Renal cortex interstitium (tissue), 11 donors: Measurements from ENCODE around the gene IVD. TPM values are rescaled to one million over a fixed set of nuclear protein-coding genes. Genes with fewer than 3 reads are reported as not detected.
A peak's percentile ranks its signal among the peaks of the same experiment; 100 is the strongest.

Experiments used
- DNase-seq, 11 donors: peaks; one replicate each; pipeline ENCODE4 v3.0.0-alpha.2; 2013; ENCODE audit warnings: low read depth in 9 of 11, low spot score in 4 of 11; ENCODE audit errors: extremely low read depth in 1 of 11
- polyA plus RNA-seq, 3 donors: library from polyadenylated mRNA; unstranded; fragments of 120-200 nt; gene quantifications; one replicate each; pipeline ENCODE4 v1.2.1, GENCODE V29; 2013; ENCODE audit not compliant: insufficient read length in 3 of 3

The IVD gene
- polyA plus RNA-seq, 3 donors, result 74.5 to 94.5 (median 76.0) TPM

- DNase-seq, result peak in 9 of 11 donors; percentile 67 to 86 (median 81)
Observed at GRCh38 chr15:40367686-40368611, 37.6 kb upstream of the IVD start.

DNA sequence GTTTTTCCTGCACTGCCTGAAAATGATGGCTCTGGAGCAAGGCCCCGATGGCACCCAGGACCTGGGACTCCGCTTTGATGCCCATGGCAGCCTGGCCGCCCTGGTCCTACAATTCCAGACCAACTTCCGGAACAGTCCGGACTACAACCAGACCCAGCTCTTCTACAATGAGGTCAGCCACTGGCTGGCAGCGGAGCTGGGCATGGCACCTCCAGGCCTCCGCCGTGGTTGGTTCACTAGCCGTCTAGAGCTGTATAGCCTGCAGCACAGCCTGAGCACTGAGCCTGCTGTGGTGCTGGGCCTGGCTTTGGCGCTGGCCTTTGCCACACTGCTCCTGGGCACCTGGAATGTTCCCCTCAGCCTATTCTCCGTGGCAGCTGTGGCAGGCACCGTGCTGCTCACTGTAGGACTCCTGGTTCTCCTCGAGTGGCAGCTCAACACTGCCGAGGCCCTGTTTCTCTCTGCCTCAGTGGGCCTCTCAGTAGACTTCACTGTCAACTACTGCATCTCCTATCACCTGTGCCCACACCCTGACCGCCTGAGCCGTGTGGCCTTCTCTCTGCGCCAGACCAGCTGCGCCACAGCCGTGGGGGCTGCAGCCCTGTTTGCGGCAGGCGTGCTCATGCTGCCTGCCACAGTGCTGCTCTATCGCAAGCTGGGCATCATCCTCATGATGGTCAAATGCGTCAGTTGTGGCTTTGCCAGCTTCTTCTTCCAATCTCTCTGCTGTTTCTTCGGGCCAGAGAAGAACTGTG lies 36.7 kb upstream of the IVD start:
- no peak for DNase-seq

- DNase-seq, result no peak
Observed at GRCh38 chr15:40369474-40369869, 36.1 kb upstream of the IVD start.

DNA sequence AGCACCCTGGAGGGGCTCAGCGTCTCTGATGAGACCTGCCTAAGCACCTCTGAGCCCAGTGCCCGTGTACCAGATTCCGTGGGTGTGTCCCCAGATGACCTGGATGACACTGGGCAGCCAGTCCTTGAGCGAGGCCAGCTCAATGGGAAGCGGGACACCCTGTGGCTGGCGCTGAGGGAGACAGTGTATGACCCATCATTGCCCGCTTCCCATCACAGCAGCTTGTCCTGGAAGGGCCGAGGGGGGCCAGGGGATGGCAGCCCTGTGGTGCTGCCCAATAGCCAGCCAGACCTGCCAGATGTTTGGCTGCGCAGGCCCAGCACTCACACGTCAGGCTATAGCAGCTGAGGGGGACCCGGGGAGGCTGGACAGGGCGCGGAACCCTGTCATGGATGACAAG lies 35.6 kb upstream of the IVD start:
- DNase-seq, result no peak

DNA sequence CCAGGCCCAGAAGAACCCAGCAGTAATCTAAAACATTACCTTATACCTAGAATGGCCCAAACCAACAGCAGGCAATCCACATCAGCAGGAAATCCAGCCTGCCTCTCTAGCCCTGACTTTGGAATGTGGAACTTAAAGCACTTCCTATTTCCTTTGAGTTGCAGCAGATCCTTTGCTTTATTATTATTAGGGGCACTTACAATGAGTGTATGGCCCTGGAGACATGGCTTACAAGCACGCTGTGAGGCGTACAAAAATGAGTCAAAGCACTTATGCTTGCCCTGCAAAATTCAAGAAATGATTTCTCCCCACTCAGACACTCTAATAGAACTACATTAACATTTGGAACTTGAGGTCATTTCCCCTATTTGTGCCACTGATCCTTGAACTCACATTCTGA lies 32.6 kb upstream of the IVD start:
- no peak for DNase-seq

DNA sequence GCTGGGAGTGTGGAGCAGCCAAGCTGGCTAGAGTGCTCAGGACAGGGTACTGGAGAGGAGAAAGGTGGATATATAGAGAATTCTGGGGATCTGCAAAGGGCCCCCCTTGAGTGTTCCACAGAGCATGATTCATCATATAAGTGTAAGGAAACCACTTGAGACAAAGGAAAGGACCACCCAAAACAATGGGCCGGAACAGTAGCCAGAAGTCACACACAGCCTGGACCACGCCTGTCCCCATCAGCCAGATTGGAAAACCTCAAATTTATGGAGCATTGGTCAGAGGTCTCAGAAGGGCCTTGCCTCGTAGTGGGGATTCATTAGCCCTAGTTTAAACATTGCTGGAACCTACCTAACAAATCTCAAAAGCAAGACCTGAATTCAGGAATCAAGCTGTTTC lies 28.0 kb upstream of the IVD start:
- no peak for DNase-seq

DNA sequence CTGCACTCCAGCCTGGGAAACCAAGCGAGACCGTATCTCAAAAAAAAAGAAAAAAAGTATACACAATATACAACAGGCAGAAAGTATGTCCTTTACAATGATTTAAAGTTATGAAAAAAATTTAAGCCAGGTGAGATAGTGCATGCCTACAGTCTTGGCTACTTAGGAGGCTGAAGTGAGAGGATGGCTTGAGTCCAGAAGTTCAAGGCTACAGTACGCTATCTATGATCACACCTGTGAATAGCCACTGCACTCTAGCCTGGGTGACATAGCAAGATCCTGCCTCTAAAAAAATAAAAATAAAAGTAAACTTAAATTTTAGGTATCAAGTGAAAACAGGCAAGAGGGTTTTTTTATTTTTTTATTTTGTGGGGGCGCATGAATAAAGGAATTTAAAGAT lies 26.2 kb upstream of the IVD start:
- DNase-seq, result no peak

GRCh38 chr15:40379853-40380252 lies 25.7 kb upstream of the IVD start:
- no peak for DNase-seq

GRCh38 chr15:40380636-40381035 lies 25.0 kb upstream of the IVD start:
- no peak for DNase-seq

- no peak for DNase-seq
Observed at GRCh38 chr15:40381818-40382529, 23.6 kb upstream of the IVD start.

DNA sequence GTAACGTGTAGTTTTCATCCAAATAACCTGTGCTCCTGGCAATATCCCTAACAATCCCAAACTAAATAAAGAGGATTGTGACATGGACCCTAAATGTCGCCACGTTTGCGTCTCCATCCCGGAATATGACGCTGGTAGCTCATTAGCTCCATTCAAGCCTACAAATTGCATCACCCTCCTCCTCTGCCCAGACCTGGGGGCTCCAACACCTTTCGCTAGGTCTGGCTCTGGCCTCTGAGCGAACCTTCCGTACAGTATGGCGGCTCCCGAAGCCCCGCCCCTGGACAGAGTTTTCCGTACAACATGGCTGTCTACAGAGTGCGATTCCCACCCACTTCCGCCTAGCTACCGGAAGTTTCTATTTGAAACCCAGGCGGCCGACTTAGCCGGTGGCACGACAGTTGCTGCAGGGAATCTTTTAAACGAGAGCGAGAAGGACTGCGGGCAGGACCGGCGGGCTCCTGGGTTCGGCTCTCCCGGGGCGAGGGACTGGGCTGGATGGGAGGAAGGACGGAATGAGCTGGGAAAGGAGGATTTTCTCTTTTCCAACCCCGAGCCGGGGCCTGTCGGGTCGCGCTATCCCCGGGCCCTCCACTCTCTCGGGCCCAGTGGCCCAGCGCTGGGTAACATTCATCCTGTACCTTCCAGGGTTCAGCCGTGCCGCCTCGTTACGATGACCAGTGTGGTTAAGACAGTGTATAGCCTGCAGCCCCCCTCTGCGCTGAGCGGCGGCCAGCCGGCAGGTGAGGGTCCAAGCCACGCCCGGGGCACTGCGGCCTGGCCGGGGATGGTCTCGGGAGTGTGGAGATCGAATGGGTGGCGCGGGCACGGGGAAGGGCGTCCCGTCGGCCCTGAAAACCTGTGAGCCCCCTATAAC lies 22.8 kb upstream of the IVD start, which contains the start of gene KNSTRN:
TSS of gene KNSTRN (plus strand) at position 142 of the 877 bp plus-strand sequence. CDS start at position 257, 115 bp downstream.
- DNase-seq, result peak in 10 of 11 donors; percentile 76 to 92 (median 88)

DNA sequence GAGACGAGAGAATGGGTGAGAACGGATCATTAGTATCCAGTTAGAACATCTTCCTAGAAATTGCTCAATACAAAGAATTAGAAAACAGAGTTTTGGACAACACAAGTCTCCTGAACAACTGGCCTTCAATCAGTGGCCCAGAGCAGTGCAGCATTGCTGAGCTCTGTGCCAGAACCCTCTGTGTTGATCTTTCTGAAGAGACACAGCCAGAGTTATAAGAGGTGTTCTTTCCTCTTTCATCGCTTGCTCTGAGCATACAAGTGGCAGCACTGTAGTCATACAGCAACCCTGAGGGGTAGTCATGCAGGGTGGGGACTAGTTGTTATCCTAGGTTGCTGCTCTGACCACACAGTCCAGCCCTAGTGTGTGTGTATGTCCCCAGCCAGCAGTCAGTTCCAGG lies 19.1 kb upstream of the IVD start:
- DNase-seq, result no peak

DNA sequence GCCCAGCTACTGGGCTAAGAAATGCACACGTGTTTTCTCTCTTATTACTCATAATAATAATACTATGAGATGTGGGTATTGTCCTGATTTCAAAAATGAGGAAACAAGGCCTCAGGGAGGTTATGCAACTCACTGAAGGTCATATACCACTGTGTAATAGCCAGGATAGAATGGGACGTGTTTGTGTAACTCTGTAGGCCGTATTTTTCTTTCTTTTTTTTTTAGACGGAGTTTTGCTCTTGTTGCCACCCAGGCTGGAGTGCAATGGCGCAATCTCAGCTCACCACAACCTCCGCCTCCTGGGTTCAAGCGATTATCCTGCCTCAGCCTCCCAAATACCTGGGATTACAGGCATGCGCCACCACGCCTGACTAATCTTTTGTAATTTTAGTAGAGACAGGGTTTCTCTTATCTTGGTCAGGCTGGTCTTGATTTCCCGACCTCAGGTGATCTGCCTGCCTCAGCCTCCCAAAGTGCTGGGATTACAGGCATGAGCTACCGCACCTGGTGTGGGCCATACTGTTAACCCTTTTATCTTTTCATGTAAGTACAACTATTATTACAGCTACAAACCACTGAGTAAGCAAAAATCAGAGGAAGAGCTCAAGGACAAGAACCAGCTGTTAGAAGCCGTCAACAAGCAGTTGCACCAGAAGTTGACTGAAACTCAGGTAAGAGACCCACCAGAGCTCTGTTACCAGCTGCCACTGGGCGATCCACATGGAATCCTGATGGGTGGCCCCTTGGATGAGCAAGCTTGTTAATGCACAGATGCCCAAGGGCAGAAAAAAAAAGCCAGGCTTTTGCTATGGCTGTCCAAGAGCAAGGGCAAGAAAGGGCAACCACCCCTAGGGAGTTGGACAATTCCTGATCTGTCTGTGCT lies 16.4 kb upstream of the IVD start:
- no peak for DNase-seq

DNA sequence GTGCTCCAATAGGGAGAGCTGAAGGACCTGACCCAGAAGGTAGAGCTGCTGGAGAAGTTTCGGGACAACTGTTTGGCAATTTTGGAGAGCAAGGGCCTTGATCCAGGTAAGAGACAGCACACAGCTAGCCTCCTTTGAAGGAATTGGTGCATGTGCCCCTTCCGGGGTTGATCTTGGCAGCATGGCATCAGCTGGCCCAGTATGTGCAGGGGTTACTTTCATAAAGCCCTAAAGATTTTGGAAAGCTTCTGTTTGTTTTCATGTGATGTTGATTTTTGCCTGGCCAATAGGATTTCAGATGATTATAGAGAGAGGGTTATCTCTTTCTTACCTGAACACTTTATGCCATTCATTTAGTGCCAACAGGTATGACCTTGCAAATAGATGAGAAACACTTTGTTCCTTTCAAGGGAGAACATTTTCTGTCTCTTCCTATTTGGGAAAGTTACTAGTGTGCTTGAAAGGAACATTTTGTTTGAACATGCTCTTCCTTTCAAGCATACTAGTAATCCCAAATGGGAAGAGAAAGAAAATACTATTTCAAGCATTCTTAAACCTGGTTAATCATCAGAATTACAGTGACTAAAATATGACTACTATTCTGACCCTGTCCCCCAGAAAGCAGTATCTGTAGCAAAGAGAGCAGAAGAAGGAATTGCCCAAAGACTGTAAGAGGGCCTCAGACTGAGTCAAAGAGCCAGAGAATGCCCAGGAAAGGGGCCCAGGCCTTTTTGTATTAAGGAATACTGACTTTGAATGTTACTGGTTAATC lies 15.6 kb upstream of the IVD start:
- no peak for DNase-seq

DNA sequence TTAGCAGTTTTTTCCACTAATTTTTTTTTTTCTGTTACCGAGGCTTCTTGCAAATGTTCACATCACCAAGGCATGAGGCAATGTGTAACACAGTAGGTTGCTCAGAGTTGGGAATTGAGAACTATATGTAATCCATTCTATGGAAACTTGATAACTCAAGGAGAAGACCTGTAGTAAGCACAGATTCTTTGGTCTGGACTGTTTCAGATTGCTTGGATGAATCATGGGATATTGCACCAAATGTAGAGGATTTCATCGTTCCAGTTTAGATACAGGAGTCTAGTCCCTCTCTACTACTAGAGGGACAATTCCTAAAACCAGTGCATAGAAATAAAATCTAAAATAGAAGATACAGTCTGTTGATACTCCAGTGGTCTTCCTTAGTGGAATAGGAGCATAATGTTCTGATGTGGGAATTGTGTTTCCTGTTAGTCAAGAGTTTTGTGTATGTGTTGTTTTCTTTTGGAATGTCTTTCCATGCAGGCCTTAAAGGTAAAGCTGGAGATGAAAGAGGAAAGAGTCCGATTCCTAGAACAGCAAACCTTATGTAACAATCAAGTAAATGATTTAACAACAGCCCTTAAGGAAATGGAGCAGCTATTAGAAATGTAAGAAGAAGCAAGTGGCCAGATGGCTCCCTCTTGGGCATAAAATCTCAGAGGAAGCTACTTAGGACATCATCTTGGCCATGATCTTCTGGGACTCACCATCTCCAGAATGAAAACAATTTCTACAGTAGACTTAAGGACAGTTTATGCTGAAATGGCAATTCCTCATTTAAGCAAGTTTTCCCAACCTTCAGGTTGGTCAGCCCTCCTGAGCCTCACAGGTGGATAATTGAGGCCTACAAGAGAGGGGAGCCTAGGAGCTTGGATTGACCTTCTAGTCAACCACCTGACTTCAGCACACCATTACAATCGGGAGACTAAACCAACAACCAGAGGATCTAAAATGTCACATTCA lies 12.3 kb upstream of the IVD start:
- no peak for DNase-seq
